Left lobe of liver (tissue), 2 donors: ENCODE measurements around the gene CPNE7. TPM values are rescaled to one million over a fixed set of nuclear protein-coding genes. Genes with fewer than 3 reads are reported as not detected.
"Not testable (repeated sequence)": the region's sequence is repeated elsewhere in the genome, so short reads cannot be mapped to it uniquely, and the experiment has no call there.

ENCODE experiments used
- ATAC-seq: fragments of 200-7000 bp; cut with Tn5 transposase; one replicate; pipeline ENCODE4 v1.9.1; 2020; ENCODE audit warnings: mild to moderate bottlenecking, moderate library complexity
- DNase-seq: peaks from one replicate; pipeline ENCODE4 v3.0.0-alpha.2; 2020; ENCODE audit warnings: low spot score
- total RNA-seq: library from RNA; stranded (reverse); gene quantifications from one replicate; pipeline ENCODE4 v1.2.1, GENCODE V29; 2021
- donor health status: DM: no; HTN: no; CAD: no; lungs with moderate emphysema.
- donor health status: DM: no; HTN: yes; CAD: no.

Gene CPNE7
- total RNA-seq, 1 donor from 2014 or later: 0.88 TPM

DNA sequence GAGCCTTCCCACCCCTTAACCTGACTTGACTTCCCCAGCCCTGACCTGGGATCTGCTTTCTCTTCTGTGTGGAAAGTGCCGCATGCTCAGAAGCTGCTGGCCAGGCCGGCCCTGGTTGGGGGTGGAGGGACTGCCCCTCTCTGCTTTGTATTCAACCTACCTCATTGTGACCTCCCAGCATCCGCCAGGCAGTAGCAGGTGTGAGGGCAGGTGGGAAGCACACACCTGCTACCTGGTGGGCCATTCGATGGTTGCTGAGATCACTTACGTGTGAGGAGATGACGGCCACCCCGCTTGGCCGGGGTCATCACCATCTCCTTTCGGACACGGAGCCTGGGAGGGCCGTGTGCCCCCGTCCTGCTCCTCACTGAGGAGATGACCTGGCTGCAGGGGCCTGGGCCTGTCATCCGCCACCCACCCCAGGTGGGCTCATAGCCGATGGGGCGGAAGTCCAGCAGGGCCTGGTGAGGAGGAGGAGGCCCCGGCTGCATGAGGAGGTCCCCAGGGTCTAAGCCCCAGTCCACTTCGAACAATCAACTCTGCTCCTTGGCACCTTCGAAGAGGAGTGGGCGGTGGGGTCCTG, 7.1 kb downstream of the CPNE7 start:
- no peak for DNase-seq
- ATAC-seq: peak; percentile 9

DNA sequence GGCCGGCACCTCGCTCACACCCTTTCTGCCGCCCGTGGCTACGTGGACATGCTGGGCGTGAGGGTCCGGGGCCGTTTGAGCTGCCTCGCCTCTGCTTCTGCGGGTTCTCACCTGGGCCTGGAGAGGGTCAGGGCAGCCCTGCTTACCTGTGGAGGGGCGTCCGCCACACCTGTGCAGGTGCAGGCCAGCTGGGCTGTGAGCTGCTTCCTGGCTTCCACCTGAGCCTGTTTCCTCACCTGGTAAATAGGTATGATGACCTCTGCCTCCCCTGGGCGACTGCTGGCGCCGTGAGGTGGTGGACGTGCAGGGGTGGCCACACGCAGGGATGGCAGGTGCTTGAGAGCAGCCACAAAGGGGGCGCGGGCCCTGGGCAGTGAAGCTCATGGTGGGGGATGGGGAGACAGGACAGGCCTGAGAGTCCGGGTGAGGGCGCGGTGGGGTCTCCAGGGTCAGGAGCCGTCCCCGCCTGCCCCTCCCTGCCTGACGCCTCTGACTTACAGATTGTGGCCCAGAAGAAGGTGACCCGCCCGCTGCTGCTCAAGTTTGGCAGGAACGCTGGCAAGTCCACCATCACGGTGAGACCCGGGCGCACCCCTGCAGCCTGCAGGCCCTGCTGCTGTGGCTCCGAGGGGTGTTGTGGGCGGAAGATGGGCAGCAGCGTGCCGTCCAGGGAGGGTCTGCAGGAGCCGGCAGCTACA, 7.8 kb downstream of the CPNE7 start:
- no peak for DNase-seq
- no peak for ATAC-seq

DNA sequence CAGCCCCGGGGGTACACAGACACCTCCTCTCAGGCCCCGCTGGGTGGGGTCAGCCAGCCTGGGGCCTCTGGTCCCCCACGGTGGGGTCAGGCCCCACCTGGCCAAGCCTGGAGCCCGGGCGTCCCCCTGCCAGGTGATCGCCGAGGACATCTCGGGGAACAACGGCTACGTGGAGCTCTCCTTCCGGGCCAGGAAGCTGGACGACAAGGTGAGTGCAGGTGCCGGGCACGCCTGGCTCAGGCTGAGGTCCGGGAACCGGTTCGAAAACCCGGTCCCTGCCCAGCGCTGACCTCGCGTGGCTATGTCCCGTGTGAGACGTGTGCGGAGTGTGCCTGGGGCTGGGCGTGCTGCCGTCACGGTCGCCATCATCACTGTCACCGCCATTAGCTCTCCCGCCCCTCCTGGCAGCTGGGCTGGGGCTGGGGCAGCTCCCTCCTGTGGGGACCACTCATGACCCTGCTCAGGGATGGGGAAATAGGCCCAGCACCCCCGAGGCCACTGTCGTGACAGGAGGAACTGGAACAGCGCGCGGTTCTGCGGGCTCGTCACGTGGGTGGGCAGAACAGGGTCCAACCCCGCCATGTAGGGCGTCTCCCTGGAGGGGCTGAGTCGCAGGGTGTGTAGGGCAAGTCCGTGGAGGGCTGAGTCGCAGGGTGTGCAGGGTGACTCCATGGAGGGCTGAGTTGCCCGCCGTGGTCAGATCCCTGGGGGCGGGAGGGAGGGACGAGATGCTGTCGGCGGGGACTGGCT, 8.5 kb downstream of the CPNE7 start:
- ATAC-seq (no peak), DNase-seq (no peak)

DNA sequence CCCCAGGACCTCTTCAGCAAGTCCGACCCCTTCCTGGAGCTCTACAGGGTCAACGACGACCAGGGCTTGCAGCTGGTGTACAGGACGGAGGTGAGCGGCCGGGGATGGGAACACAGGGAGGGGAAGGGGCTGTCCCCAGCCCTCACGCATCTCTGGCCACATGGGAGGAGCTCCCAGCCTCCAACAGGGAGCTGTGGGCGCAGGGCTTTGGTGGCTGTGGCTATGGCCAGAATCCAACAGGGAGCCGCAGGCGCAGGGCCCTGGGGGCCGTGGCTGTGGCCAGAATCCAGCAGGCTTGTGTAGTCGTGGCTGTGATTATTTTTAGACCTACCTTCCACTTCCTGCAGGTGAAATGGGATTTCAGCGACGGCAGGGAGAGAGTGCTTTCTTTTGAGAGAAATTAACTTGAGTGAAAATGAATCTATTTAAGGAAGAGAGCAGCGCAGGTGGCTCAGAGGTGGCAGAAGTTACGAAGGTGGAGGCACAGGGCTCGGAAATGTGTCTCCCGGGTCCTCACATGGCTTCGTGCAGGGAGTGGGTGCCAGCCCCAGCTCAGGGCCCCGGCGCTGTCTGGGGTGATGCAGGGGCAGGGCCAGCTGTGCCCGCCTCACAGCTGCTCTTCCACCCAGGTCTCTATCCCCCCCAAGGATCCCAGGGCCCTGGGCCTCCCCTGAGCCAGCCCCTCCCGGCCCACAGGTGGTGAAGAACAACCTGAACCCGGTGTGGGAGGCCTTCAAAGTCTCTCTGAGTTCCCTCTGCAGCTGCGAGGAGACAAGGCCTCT, 9.4 kb downstream of the CPNE7 start:
- DNase-seq (no peak), ATAC-seq (no peak)

DNA sequence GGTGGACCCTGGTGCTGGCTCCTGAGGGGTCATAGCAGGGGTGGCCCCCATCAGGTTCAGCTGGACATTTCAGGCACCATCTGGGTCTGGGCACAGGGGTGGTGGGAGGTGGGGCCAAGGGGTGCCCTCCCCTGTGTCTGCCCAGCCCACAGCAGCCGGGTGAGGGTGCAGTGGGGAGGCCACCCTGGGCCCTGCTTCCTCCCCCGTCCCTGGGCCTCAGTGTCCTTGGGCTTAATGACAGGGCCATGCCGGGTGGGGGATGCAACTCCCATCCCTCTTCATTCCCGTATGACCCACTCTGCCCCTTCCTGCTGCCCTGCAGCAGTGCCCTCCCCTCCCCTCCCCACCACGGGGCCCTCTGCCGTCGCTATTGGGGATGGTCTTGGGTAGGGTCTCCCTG, 10.7 kb downstream of the CPNE7 start:
- no peak for DNase-seq
- no peak for ATAC-seq

DNA sequence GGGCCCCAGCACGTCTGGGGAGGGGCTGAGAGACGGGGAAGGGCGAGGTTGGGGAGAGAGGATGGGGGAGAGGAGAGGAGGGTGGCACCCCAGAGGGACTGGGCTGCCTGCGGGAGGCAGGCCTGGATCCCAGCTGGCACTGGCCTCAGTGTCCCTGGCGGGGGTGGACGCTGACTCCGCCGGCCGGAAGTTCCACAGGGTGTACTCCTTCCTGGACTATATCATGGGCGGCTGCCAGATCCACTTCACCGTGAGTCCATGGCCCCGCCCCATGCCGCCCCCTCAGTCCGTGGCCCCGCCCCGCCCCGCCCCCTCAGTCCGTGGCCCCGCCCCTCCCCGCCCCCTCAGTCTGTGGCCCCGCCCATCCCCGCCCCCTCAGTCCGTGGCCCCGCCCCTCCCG, 11.3 kb downstream of the CPNE7 start:
- DNase-seq (no peak), ATAC-seq (no peak)

DNA sequence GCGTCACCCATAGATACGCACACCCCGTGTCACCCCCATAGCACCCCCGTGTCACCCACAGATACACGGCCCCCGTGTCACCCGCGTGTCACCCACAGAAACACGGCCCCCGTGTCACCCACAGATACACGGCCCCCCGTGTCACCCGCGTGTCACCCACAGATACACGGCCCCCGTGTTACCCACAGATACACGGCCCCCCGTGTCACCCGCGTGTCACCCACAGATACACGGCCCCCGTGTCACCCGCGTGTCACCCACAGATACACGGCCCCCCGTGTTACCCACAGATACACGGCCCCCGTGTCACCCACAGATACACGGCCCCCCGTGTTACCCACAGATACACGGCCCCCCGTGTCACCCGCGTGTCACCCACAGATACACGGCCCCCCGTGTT, 12.1 kb downstream of the CPNE7 start:
- ATAC-seq, DNase-seq: not testable (repeated sequence)

DNA sequence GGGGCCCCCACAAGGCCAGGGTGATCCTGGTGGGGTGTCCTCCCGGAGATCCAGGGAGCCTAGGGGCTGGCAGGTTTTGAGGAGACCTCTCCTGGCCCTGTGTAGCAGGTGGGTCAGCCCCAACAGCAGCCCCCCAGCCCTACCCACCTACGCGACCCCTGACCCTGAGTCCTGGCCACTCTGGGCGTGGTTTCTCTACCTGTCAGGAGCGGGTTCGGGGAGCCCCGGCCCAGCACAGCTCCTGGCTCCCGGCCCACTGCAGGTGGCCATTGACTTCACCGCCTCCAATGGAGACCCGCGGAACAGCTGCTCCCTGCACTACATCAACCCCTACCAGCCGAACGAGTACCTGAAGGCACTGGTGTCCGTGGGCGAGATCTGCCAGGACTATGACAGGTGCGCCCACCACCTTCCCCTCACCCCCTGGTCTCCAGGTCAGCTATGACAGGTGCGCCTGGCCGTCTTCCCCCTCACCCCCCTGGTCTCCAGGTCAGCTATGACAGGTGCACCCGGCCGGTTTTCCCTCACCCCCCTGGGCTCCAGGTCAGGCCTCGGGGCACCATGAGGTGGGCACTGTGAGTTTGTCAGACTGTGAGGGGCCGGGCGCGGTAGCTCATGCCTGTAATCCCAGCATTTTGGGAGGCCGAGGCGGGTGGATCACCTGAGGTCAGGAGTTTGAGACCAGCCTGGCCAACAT, 13.0 kb downstream of the CPNE7 start:
- ATAC-seq (no peak), DNase-seq (no peak)

DNA sequence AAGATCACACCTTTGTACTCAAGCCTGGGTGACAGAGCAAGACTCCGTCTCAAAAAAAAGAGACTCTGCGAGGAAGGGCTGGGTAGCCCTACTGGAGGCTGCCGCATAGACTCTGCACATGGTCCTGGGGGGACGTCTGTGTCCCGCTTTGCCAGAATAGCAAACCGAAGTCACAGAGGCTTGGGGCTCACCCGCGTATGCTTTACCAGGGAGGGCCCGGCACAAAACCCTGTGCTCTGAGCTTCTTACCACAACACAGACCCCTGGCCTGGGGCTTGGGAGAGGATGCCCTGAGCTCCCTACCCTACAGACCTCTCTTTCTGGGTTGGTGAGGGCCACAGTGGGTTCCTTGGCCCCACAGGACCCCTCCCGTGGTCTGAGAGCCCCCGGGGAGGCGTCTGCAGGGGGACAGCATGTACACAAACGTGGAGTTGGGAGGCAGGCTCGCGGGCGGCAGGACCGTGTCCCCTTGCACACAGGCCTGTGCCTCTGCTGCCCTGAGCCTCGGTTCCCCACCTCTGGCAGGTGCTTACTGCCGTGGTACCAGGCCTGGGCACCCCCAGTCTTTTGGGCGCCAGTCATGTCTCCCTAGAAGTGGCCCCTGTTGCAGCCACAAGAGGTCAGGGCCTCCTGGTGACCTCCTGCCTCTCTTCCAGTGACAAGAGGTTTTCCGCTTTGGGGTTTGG, 13.8 kb downstream of the CPNE7 start:
- DNase-seq (no peak), ATAC-seq (no peak)

DNA sequence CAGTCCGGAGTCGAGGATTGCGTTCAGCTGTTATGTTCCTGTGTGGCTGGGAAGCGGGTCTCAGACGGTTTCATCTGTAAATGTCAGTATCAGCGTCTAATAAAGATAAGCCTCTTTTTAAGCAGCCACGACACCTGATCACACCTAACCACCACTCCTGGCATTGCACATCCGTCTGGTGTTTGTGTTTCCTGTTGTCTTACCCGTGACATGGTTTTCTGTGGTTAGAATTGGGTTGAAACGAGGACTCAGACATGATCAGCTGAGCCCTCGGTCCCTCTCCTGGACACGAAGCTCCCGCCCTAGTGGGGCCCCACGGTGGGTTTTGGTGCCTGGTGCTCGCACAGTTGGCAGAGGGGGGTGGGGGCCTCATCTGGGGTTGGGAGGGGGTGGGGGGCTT, 18.3 kb downstream of the CPNE7 start:
- ATAC-seq (no peak), DNase-seq (no peak)

DNA sequence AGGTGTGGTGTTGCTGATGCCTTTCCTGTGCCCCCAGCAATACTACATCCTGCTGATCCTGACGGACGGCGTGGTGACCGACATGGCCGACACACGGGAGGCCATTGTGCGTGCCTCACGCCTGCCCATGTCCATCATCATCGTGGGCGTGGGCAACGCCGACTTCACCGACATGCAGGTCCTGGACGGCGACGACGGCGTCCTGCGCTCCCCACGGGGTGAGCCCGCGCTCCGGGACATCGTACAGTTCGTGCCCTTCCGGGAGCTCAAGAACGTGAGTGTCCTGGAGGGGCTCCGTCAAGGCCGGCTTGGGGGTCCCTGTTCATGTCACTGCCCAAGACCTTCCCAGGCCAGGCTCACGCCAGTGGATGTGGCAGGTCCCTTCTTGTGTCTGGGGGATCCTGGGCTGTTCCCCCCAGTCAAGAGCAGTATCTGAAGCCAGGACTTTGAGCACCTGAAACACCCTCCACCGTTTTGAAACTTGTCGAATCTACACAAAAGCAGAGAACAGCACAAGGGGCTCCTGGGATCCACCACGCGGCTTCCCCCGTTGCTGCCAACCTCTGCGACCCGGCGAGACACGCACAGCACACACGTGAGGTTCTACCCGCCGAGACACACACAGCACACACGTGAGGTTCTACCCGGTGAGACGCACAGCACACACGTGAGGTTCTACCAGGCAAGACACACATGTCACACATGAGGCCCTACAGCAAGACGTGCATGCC, 19.9 kb downstream of the CPNE7 start:
- no peak for DNase-seq
- ATAC-seq: no peak

DNA sequence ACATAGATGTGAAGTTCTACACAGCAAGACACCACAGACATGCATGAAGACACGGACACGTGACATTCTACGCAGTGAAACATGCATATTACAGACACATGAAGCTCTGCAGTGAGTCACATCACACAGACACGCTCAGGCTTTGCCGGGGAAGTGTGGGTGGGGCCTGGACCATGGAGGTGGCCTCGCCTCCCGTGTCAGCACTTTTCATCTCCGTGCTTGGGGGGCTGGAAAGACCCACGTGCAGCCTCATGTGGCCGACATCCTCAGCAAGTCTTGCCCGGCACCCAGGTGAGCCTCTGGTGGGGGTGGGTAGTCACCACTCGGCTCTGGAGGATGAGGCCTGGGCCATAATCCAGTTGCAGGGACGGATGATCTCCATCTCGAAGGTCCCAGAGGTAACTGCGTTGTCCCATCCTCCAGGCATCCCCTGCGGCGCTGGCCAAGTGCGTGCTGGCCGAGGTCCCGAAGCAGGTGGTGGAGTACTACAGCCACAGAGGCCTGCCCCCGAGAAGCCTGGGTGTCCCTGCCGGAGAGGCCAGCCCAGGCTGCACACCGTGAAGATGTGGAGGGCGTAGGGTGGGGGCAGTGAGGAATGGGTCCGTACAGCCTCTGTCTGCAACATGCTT, 20.6 kb downstream of the CPNE7 start:
- DNase-seq (no peak), ATAC-seq (no peak)

DNA sequence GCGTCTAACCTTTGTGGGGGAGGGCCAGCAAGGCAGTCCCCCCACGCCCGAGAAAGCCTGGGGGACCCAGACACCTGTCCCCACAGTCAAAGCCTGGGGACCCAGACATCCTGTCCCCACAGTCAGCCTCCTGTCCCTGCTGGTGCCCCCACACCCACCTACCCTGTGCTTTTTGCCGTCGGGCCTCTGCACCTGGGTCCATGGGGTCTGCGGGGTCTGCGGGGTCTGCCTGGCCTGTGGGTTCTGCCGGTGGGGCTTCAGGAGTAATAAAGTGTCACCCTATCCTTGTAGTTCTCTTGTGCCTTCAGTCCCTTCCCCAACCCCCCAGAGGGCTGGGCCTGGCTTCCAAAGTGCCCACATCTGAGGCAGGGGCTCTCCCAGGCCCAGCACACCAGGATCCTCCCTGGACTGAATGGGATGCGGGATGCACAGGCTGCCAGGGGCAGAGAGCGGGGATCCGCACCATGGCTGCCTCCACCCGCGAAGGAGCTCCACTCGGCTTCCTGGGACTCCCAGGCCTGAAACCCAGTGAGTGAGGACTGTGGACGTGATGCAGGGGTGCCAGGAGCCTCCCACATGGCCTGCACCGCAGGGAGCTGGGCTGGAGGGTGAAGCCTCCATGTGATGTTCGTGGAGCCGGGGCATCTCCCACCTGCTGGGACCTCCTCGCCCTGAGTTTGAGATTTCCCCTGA, 21.5 kb downstream of the CPNE7 start:
- no peak for DNase-seq
- no peak for ATAC-seq

DNA sequence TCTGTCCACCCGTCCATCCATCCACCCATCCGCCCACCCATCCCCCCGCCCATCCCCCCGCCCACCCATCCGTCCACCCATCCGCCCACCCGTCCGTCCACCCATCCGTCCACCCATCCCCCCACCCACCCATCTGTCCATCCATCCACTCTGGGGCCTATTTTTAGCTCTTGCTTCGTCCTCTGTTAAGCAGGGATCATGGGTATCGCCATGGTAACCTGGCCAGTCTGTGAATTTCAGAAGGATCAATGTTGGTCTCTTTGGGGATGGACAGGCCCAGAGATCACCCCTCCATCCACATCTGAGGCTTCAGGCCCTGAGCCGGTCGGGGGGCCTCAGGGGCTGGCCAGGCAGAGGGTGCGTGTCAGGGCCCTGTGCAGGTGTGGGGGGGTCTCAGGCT, 22.6 kb downstream of the CPNE7 start:
- DNase-seq: no peak

DNA sequence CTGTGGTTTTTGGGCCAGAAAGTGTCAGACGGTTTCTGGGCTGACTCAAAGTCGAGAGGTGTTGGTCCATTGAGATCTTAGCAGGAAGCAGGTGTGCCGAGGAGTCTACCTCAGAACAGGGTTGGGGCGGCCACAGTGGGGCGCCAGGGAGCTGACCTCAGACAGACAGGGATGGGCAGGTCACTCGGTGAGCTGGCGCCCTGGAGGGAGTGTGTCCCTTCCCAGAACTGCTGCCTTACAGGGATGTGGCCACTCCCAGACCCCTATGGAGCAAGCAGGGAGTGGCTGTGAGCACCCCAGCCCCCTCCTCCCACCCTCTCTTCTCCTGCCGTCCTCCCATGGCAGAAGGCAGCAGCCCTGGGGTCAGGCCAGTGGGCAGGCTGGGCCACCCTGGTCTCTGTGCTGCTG, 23.9 kb downstream of the CPNE7 start:
- ATAC-seq: peak; percentile 34
- no peak for DNase-seq

More for the DNA sequence above, 22.6 kb downstream of the CPNE7 start:
- no peak for ATAC-seq

DNA sequence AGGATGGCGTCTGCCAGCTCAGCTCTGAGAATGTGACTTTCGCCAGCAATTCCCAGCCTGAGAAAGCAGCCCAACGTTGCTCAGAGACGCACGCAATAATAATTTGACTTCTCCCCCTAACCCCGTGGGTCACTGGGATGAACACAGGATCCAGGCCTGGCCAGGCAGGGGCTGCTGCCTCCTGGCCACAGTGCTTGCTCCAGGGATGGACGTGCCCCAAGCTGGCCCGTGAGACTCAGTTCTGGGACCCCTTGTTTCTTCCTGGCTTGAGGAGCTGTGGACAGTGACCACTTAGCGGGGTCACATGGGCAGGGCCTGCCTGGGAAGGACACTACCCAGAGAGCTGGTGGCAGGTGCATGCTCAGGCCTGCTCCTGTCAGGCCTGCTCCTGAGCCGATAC, 24.3 kb downstream of the CPNE7 start:
- no peak for DNase-seq
- no peak for ATAC-seq

DNA sequence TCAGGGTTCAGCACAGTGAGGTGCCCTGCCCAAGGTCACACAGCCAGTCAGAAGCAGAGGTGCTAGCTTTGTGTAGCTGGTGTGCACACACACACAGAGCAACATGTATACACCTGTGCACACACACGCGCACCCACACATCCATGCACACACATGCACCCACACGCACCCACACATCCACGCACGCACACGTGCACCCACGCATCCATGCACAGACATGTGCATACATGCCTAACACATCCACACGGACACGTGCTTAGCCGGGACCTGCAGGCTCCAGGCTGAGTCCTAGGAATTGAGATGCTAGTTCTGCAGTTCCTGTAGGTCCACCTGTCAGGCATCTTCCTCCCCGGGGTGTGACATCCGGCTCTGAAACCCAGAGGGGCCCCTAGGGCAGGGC, 24.9 kb downstream of the CPNE7 start:
- no peak for DNase-seq
- no peak for ATAC-seq

DNA sequence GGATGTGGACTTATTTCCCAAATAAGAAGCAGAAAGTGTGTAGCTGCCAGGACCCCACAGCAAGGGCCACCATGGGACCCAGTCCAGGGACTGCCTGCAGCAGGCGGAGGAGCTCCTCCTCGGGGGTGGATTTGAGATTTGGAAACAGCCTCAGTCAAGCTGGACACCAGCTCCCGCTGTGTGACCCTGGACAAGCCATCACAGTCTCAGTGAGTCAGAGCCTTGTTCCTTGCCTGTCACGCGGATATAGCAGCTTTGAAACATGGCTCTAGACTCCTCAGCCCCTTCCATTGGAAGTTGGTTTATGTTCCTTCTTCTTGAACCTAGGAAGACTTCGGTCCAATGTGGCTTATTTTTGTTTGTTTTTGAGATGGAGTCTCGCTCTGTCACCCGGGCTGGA, 25.4 kb downstream of the CPNE7 start:
- no peak for DNase-seq
- ATAC-seq: no peak

DNA sequence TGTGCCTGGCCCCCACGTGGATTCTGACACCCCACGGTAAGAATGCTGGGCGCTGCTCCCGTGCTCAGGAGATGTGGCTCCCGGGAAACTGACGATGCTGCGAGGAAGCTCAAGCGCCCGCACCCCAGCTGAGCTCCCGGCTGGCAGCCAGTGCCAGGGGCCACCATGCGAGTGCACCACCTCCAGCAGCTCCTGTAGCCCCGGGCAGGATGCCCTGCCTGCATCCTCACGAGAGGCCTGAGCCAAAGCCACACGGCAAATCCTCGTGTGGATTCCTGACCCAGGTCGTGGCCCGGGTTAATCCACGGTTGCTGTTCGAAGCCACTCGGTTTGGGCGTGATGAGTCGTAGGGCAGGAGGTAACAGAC, 26.3 kb downstream of the CPNE7 start:
- DNase-seq (no peak), ATAC-seq (no peak)
